ENCODE results near the gene ZNF574.
"Not testable (repeated sequence)": the region's sequence is repeated elsewhere in the genome, so short reads cannot be mapped to it uniquely, and the experiment has no call there.

The ZNF574 gene

DNA sequence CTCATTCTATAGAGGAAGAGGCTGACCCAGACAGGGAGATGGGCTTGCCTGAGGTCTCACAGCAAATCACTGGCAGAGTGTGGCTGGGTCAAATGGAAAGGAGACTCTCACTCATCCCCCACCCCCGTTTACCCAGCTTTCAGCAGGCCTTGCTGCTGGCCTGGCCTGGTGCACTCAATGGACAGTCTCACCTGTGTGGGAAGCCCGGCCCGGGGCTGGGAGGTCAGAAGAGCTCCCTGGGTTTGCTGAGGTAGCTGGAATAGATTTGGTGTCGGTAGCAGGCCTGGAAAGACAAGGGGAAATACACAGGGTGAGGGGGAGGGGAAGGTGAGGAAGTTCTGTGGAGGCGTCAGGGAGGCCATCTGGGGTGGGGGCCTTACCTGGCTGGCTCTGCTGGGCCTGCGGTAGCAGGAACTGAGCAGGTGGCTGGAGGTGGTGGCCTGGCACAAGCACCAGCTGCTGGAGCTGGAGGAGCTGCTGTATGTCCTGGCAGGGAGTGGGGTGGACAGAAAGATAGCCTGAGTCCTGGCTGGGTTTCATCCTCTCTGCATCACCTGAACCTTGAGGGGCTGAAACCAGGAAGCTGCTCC lies 23.5 kb downstream of the ZNF574 start:
- DNase-seq (ENCODE audit: low read depth): no peak

DNA sequence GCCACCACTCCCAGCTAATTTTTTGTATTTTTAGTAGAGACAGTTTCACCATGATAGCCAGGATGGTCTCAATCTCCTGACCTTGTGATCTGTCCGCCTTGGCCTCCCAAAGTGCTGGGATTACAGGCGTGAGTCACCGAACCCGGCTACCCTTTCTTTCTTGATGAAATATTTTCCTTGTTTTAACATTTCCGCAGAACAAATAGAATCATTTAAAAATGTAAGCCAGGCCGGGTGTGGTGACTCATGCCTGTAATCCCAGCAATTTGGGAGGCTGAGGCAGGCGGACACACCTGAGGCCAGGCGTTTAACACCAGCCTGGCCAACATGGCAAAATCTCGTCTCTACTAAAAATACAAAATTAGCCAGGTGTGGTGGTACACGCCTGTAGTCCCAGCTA lies 24.3 kb downstream of the ZNF574 start:
- DNase-seq (ENCODE audit: low read depth): not testable (repeated sequence)

DNA sequence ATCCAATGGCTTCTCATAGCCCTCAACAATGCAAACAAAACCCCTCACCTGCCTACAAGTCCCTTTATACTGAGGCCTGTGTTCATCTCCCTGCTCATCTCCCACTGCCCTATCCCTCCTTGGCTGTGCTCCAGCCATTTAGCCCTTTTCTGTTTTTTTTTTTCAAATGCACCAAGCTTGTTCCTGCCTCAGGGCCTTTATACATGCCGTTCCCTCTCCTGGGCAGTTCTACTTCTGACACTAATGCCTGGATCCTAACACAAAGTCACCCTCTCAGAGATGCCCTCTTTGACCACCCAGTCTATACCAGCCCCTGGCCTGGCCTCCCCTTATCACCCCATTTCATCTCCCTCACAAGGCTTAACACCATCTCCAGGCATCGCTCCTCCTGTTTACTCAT lies 26.9 kb downstream of the ZNF574 start:
- DNase-seq (ENCODE audit: low read depth): no peak

DNA sequence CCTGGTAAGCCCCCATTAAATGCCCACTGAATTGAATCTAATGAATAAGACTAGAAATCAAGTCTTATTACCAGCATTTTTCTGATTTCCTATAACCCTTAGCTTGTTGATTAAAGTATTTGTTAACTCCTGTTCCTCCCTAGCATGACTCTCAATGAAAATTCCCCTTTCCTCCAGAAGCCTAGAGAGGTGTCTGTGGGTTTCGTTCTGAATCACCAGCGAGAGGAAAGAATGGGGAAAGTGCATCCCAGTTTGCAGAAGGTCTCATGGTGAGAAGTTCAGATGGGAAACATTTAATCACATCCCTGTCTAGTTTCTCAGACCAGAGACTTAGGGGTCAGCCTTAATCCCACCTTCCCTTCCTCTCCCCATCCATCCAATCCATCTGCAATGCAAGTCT lies 29.4 kb downstream of the ZNF574 start:
- DNase-seq (ENCODE audit: low read depth): no peak

DNA sequence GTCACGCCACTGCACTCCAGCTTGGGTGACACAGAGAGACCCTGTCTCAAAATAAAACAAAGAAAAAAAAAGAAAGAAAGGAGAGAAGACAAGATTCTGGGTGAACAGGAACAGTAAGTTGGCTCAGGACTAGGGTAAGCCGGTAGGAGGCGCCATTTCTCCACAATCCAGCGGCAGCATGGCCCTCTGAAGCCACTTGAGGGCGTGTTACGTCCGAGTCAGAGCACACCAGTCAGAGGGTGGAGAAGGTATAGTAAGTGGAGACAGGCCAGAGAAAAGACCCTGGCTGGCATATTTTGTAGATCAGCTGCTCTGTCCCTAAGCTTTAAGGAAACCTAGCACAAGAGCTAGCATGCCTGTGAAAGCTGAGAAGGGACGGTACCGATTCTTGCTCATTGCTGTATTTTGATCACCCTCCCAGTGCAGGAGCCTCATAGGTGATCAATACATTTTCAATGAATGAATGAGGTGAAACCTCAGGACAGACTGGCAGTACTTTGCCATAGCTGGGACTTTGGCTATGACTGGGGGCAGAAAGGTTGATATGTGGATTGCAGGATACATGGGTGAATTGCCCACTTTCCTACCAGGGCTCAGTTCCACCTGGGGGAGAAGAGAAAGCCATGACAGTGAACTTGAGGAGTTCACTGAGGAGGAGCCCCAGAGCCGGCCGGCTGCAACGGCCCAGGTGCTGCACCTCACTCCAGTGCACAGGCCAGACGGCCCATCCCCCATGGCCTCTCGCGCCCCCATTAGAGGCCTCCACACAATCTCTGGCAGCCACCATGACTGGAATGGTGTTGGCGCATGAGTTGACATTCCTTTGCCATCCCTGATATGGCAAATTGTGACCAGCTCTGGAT lies 32.8 kb downstream of the ZNF574 start:
- peak; percentile 82 for DNase-seq (ENCODE audit: low read depth)

DNA sequence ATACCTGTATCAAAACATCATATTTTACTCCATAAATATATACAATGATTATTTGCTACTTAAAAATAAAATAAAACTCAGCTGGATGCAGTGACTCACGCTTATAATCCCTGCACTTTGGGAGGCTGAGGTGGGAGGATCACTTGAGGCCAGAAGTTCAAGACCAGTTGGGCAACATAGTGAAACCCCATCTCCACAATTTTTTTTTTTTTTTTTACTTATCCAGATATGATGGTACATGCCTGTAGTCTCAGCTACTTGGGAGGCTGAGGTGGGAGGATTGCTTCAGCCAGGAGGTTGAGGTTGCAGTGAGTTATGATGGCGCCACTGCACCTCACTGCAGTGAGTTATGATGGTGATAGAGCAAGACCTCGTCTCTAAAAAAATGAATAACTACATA lies 33.9 kb downstream of the ZNF574 start:
- no peak for DNase-seq (ENCODE audit: low read depth)

DNA sequence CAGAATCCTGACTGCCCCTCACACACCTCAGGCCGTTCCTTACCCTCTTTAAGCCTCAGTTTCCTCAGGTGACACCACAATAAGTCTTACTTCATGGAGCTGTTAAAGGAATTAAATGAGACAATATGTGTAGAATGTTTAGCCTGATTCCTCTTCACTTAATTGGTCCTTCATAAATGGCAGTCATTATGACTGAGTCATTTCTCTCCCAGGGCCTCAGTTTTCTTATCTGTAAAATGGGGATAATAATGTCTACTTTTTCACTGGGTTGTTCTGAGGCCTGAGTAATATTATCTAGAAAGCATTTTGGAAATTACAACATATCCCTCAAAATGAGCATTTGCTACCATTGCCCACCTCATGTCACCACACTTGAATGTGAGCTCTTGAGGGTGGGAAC lies 34.7 kb downstream of the ZNF574 start:
- DNase-seq (ENCODE audit: low read depth): no peak

DNA sequence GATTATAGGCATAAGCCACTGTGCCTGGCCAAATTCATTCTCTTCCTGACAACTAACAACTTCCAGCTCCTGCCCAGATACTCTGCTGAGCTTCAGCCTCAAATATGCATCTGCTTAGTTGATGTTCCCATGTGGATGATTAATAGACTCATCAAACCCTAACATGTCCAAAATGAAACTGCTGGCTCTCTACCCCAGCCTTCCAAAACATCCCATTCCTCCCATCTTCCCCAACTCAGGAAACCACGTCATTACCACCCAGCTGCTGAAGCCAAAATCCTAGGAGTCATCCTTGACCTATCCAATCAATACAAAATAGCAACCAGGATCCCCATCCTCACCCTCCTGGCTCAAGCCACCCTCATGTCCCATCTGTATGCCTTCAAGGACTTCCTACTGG lies 35.4 kb downstream of the ZNF574 start:
- no peak for DNase-seq (ENCODE audit: low read depth)

DNA sequence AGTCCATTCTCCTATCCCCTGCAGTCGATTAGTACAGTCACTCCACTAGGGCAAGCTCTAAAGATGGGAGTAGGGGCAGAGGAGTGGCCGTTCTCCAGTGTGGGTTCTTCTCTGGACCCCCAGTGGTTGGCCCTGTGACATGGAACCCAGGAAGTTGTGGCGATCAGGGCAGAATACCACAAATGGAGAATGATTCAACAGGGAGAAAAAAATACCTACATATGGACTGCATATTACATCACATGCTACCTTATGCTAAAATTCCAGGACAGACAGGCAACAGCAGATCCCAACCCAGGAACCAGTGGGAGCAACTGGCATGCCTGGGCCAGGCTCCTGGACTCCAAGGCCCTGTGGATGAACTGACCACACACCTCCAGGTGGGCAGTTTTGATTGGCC lies 35.8 kb downstream of the ZNF574 start:
- DNase-seq (ENCODE audit: low read depth): no peak

DNA sequence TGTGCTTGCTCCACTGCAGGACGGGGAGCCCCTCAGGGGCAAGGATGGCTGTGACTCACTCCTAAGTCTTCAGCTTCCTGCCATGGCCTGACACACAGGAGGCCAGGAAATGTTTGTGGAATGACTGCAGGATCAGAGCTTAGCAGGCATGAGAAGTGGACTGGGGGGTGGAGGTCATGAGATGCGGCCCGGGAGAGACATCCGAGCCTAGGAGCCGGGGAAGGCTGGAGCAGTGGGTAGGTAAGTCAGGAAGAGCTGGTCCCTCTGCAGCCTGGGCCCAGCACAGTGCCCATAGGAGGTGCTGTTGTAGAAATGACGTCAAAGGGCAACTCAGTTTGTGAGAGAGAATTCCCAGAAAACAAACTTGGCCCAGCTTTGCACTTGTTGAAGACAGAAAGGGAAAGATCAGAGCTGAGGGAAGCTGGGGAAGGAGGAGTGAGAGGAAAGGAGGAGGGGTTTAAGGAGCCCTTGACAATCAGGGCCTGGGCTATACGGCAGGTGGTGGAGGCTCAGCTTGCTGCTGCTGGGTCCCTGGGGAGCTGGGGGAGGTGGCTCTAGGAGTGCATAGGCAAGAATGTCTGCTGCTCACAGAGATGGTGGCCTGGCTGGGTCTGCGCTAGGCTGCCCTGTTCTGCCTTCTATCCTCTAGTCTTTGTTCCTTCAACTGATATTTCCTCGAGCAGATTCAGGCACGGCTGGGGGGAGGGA lies 37.8 kb downstream of the ZNF574 start:
- no peak for DNase-seq (ENCODE audit: low read depth)

DNA sequence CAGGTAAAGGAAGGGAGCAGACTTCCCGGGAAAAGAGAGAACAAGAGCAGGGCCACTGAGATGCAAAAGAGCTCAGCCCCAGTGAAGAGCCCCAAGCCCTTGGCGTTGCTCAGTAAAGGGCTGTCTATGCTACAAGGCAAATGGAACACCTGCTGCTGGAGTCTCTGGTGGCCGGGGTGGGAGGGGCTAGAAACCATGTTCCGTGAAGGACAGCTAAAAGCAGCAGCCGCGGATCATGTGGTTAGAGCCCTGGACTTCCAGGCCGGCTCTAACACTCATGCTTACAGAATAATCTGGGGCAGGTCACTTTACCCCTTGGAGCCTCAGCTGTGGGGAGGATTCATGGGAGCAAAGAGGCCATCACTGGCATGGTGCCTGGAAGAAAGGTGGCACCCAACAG lies 38.4 kb downstream of the ZNF574 start:
- DNase-seq (ENCODE audit: low read depth): no peak

DNA sequence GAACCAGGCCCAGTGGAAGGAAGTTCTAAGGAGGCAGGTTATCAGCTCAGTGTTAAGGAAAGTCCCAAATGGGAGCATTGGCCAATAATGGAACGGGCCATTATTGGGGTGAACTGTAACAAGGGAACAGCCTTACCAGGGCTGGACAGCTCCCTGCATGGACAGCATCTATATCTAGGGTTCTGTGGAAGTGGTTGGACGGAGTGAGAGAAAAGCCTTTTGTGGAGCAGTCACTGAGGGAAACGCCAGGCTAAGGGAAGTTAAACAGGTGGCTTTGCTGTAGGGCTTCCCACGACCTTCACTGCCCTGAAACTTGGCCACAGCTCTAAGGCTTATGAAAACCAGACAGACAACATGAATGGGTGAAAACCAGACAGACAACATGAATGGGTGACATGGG lies 39.3 kb downstream of the ZNF574 start:
- DNase-seq (ENCODE audit: low read depth): no peak

DNA sequence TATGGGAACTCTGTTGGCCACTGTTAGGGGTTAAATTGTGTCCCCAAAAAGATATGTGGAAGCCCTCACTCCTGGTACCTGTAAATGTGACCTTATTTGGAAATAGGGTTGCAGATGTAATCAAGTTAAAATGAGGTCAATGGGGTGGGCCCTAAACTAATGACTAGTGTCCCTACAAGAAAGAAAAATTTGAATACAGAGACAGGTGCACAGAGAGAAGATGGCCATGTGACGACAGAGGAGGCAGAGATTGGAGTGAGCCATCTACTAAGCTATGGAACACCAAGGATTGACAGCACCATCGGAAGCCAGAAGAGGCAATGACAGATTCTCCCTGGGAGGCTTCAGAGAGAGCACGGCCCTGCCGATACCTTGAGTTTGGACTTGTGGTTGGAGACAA lies 39.7 kb downstream of the ZNF574 start:
- no peak for DNase-seq (ENCODE audit: low read depth)

DNA sequence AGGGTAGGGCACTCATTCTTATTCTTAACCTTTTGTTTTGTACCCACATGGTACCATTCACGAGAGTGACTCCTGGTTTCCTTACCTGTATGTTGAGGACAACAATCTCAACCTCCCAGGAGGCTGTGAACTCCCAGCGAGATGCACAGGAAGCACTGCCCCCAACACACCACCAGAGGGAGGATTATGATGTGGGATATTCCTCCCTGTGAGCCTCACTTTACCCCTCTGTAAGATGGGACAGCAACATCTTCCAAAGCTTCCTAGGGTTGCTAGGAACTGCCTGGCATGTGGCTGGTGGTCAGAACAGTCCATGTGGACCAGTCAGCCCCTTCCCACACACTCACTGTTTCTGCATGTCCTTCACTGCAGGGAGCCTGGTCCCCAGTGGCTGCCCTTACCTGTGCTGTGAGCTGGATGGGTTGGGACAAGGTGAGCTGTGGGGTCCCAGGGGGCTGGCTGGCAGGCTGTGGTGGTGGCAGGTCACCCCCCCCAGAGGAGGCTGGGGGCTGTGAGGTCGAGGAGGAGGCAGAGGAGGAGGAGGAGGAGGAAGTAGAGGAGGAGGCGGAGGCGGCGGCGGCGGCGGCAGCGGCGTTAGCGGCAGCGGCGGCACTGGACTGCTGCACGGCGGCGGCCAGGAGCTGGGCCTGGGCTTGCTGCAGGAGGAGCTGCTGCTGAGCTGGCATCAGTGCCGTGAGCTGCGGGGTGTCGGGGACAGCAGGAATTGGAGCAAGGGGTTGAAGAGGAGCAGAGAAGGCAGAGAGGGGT lies 40.5 kb downstream of the ZNF574 start:
- no peak for DNase-seq (ENCODE audit: low read depth)

DNA sequence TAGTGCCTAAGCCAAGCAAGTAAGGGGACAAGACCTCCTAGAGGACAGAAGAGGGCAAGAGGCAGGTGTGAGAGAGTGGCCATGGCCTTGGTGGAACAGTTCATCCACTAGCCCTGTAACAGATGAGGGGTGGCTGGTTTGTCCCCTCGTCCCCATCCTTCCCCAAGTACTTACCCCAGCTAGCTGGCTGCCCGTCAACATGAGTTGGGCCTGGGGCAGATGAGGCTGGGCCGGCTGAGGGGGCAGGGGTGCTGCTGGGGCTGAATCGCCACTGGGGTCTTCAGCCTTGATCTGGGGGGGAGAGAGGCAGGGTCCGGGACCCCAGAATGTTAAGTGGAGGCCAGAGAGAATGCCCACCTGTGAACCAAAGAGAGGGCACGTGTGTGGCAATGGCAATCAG lies 41.1 kb downstream of the ZNF574 start:
- DNase-seq (ENCODE audit: low read depth): no peak

DNA sequence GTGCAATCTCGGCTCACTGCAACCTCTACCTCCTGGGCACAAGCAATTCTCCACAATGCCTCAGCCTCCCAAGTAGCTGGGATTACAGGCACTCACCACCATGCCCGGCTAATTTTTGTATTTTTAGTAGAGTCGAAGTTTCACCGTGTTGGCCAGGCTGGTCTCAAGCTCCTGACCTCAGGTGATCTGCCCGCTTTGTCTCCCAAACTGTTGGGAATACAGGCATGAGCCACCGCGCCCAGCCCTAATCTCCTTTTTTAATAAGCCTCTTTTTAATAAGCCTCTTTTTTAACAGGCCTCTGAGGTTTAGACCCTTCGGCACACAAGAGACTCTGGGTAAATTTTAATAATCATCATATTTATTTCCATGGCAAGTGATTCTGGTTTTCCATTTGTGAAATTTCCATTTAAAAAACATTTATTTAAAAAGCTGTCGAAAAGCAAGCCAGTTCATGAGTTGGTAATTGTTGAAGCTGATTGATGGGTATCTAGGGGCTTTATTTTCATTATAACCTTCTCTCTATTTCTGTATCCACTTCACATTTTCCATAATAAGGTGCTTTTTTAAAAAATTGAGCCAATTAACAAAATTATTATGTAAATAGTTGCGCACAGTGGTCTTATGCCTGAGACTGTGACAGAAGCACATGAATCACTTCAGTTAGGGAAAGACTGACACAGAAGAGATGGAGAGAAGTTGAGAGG lies 44.5 kb downstream of the ZNF574 start:
- no peak for DNase-seq (ENCODE audit: low read depth)

DNA sequence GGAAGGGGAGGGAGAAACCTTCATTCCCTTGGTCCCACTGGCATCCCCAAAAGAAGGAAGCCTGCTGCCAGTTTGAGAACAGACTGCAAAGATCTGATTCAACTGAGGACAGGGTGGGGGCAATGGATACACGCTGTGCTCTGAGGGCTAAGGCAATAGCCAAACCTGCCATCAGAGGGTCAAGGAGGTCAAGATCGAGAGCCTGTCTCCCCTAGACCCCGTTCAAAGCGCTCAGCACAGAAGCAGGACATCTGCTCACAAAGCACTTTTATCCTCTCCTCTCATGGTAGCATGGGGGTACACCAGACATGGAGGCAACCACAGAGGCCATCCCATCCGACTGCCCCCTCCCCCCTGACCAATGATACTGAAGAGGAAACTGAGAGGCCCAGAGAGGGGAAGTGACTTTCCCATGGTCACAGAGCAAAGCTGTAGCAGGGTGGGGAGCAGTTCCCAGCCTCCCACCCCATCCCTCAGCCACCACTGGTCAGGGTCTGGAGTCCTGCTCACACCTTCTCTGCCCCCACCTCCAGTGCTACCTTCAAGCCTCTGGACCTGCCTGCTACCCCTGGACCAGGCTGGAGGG lies 45.2 kb downstream of the ZNF574 start:
- DNase-seq (ENCODE audit: low read depth): no peak

DNA sequence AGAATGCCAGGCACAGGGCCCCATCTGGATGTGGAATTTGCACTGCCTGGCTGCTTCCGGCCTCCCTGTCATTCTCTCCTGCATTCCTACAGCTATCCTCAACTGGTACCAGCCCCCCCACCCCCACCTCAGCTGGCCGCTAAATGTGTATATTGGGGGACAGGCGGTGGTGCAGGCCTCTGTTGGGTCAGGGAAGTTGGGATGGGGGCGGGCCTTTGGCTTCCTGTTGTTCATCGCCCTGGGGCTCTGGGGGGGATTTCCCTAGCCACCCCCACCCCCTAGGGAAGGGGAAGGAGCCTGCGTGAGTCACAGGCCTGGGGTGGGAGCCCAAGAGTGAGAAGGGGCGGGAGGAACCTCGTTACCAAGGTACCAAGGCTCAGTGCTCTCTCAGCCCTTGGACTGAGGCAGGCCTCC lies 45.7 kb downstream of the ZNF574 start:
- DNase-seq (ENCODE audit: low read depth): peak; percentile 76

DNA sequence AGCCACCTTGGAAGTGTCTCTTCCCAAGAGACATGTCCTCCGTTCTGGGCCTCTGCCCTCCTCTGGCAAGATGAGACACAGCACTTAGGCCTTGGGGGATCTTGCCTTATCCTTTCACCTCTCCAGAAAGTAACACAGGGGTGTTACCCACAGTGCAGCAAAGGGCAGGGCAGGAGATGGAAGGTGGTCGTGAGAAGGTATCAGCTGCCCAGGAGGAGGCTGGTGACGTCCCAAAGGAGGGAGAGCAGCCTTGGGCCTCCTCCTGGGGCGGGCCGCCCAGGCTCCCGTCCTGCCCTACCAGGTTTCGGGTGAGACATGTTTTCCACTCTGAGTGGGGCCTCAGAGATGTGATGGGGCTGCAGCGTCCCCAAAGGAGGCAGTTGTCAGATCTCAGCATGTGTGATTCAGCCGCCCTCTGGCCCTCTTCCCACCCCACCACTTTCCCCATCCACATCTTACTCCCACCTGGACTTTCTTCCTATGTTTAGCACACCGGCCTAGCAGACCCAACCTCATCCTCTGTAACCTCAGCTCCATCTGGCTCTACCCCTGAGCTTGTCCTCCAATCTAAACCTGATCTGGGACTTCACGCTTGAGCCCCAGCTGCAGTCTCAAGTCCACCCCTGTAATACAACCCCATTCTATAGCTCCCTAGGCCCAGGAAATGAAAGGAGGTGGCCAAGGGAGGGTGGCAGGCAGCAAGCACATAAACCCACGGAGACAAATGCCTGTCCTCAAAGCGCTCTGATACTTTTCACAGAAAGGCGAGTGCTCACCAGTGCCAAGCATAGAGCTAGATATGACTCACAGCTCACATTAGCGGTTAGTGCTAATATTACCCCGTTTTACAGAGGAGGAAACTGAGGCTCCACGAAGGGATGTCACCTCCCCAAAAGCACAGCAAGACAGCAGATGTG lies 47.0 kb downstream of the ZNF574 start:
- peak; percentile 74 for DNase-seq (ENCODE audit: low read depth)

DNA sequence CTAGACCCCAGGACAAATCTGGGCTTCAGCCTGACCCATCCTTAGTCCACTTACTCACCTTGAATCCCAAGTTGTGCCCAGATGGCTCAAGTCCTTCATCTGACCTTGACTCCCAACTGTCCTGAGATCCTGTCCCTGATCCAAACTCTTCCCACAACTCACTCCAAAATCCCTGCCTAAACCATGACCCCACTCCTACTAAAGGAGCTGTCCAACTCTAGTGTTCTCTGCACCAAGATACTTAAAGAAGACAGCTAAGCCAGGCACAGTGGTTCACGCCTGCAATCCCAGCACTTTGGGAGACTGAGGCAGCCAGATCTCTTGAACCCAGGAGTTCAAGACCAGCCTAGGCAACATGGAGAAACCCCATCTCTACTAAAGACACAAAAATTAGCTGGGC lies 47.8 kb downstream of the ZNF574 start:
- DNase-seq (ENCODE audit: low read depth): no peak

Measured in activated T-cell treated with anti-CD3 and anti-CD28 coated beads for 48 hours (primary cell).